Parathyroid adenoma (tissue), 2 donors: Measurements from ENCODE around the gene SHROOM3.

Experiments used
- H2AFZ ChIP-seq: fragments of 300-600 bp; sonication (generic); one replicate; pipeline ENCODE4 v1.7.0; 2017; ENCODE audit warnings: antibody characterized with exemption, mild to moderate bottlenecking
- H3K27ac ChIP-seq: fragments of 300-600 bp; sonication (generic); one replicate; pipeline ENCODE4 v1.7.0; 2017
- H3K27me3 ChIP-seq: fragments of 300-600 bp; sonication (generic); one replicate; pipeline ENCODE4 v1.7.0; 2017; ENCODE audit warnings: low read length; ENCODE audit not compliant: control insufficient read depth, insufficient read depth
- H3K36me3 ChIP-seq: fragments of 300-600 bp; sonication (generic); one replicate; pipeline ENCODE4 v1.7.0; 2017; ENCODE audit warnings: low read length; ENCODE audit not compliant: control insufficient read depth, insufficient read depth
- H3K4me1 ChIP-seq: fragments of 300-600 bp; sonication (generic); one replicate; pipeline ENCODE4 v1.7.0; 2017; ENCODE audit warnings: control low read depth
- H3K4me2 ChIP-seq: fragments of 300-600 bp; sonication (generic); one replicate; pipeline ENCODE4 v1.7.0; 2017; ENCODE audit warnings: low read length
- H3K4me3 ChIP-seq: fragments of 300-600 bp; sonication (generic); one replicate; pipeline ENCODE4 v1.7.0; 2017; ENCODE audit warnings: low read depth, low read length
- H3K79me2 ChIP-seq: fragments of 300-600 bp; sonication (generic); one replicate; pipeline ENCODE4 v1.7.0; 2017; ENCODE audit warnings: control low read depth
- H3K9ac ChIP-seq: fragments of 300-600 bp; sonication (generic); one replicate; pipeline ENCODE4 v1.7.0; 2017; ENCODE audit warnings: mild to moderate bottlenecking
- H3K9me3 ChIP-seq: fragments of 300-600 bp; sonication (generic); one replicate; pipeline ENCODE4 v1.7.0; 2017; ENCODE audit warnings: low read length; ENCODE audit not compliant: control insufficient read depth
- TF ChIP-seq, protein P1 (sequence below): fragments of 300-600 bp; sonication (generic); IDR thresholded peaks from one replicate; pipeline ENCODE4 v1.7.0; 2017; ENCODE audit warnings: antibody characterized with exemption, mild to moderate bottlenecking
- donor health status: primary hyperparathyroidism.

Gene SHROOM3

DNA sequence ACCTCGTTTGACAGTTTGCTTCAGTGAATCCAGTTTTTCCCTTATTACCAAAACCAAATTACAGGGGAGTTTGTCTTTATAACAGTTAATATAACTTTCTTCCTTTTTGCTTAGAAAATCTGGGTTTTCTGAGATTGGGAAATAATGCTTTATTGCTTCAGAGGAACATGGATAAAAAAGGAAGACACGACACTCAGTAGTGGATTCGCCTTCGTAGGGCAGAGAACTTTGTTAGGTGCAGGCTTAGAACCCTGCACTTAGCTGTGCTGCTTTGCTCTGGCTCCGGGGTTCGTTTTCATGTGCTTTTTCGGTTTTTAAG is 274.7 kb downstream of the SHROOM3 start:
- H2AFZ ChIP-seq, result no peak overlapping the region
- H3K4me2 ChIP-seq, result no peak overlapping the region
- H3K9ac ChIP-seq, result no peak overlapping the region
- no peak overlapping the region for H3K4me3 ChIP-seq
- H3K79me2 ChIP-seq, result peaks cover 5% of the 10 kb centered on the region
- TF ChIP-seq, protein P1, sequence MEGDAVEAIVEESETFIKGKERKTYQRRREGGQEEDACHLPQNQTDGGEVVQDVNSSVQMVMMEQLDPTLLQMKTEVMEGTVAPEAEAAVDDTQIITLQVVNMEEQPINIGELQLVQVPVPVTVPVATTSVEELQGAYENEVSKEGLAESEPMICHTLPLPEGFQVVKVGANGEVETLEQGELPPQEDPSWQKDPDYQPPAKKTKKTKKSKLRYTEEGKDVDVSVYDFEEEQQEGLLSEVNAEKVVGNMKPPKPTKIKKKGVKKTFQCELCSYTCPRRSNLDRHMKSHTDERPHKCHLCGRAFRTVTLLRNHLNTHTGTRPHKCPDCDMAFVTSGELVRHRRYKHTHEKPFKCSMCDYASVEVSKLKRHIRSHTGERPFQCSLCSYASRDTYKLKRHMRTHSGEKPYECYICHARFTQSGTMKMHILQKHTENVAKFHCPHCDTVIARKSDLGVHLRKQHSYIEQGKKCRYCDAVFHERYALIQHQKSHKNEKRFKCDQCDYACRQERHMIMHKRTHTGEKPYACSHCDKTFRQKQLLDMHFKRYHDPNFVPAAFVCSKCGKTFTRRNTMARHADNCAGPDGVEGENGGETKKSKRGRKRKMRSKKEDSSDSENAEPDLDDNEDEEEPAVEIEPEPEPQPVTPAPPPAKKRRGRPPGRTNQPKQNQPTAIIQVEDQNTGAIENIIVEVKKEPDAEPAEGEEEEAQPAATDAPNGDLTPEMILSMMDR, result no peak
- no peak overlapping the region for H3K27ac ChIP-seq
- H3K4me1 ChIP-seq, result no peaks in the 10 kb centered on the region
- H3K9me3 ChIP-seq, result no peaks in the 10 kb centered on the region
- no peaks in the 10 kb centered on the region for H3K27me3 ChIP-seq
- no peaks in the 10 kb centered on the region for H3K36me3 ChIP-seq

DNA sequence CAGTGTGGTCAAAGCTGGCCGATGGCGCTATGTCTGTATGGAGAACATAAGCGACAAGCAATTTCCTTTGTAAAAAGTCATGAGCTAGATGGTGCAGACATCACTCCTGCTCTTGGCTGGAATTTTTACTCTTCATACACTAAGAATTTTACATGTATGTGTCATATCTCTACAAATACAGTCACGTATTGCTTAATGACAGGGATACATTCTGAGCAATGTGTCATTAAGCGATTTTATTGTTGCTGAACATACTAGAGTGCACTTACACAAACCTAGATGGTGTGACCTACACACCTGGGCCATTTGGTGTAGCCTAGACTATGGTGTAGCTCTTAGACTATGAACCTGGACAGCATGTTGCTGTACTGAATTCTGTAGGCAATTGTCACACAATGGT is 277.5 kb downstream of the SHROOM3 start:
- Histone ChIP-seq H3K9me3 (no peaks in the 10 kb centered on the region), H3K9ac (no peak overlapping the region), H3K4me2 (no peak overlapping the region), H3K4me3 (no peak overlapping the region), H2AFZ (no peak overlapping the region), H3K36me3 (no peaks in the 10 kb centered on the region), H3K27me3 (no peaks in the 10 kb centered on the region), H3K79me2 (no peaks in the 10 kb centered on the region), H3K4me1 (no peaks in the 10 kb centered on the region), H3K27ac (no peak overlapping the region)
- TF ChIP-seq, protein P1, result no peak

DNA sequence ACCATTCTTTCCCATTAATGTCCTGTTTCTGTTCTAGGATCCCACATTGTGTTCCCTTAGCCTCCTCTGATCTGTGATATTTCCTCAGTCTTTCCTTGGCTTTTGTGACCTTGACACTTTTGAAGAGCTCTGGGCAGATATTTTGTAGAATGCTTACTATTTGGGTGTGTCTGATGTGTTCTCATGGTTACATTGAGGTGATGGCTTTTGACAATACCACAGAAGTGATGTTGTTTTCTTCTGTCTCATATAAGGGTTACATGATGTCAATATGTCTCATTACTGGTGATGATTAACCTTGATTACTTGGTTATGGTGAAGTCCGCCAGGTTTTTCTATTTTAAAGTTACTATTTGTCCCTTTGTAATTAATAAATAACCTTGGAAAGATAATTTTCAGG is 279.2 kb downstream of the SHROOM3 start:
- no peak overlapping the region for H3K9ac ChIP-seq
- peaks cover 3% of the 10 kb centered on the region for H3K4me1 ChIP-seq
- no peak overlapping the region for H3K4me2 ChIP-seq
- no peak overlapping the region for H3K4me3 ChIP-seq
- no peaks in the 10 kb centered on the region for H3K27me3 ChIP-seq
- H3K27ac ChIP-seq, result no peak overlapping the region
- no peaks in the 10 kb centered on the region for H3K36me3 ChIP-seq
- no peaks in the 10 kb centered on the region for H3K9me3 ChIP-seq
- TF ChIP-seq, protein P1, result no peak
- H2AFZ ChIP-seq, result no peak overlapping the region
- H3K79me2 ChIP-seq, result no peaks in the 10 kb centered on the region

DNA sequence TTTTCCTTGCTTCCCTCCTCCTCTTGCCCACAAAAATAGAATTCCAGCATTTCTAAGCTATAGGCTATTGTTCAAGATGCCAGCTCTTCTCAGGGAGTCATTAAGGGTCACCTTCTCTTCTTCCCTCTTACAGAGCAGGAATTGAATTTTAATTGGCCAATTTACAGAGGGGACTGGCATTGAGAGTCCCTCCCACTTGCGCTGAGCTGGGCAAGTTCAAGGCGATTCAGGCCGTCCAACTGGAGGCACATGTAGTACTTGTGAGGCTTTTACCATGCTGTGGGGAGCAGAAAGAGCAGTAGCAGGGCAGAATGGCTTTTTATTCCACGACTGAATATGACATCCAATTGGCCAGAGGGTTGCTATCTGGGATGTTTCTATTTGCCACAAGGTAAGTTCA is 281.0 kb downstream of the SHROOM3 start:
- TF ChIP-seq, protein P1, result no peak
- H3K9me3 ChIP-seq, result no peaks in the 10 kb centered on the region
- H3K4me1 ChIP-seq, result peaks cover 3% of the 10 kb centered on the region
- no peak overlapping the region for H2AFZ ChIP-seq
- no peak overlapping the region for H3K9ac ChIP-seq
- H3K27me3 ChIP-seq, result no peaks in the 10 kb centered on the region
- H3K4me3 ChIP-seq, result no peak overlapping the region
- no peak overlapping the region for H3K27ac ChIP-seq
- no peak overlapping the region for H3K4me2 ChIP-seq
- H3K36me3 ChIP-seq, result no peaks in the 10 kb centered on the region
- no peaks in the 10 kb centered on the region for H3K79me2 ChIP-seq

DNA sequence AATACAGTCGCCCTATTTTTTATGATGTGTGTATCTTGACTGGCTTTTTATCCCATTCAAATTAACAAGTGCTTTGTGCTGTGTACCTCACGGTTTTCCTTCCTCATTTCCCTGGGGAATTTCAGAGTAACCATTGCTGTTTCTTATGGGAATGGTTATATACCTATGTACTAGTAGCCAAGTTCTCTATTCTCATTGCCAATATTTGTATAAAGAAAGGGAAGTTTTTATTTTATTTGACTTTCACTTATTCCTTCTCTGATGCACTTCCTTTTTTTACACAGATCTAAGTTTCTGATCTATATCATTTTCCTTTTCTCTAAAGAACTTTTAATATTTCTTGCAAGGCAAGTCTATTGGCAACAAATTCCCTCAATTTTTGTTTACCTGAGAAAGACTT is 281.6 kb downstream of the SHROOM3 start:
- H3K4me1 ChIP-seq, result peaks cover 3% of the 10 kb centered on the region
- H3K4me3 ChIP-seq, result no peak overlapping the region
- no peak overlapping the region for H3K9ac ChIP-seq
- H3K36me3 ChIP-seq, result no peaks in the 10 kb centered on the region
- no peak overlapping the region for H2AFZ ChIP-seq
- no peak overlapping the region for H3K27ac ChIP-seq
- no peaks in the 10 kb centered on the region for H3K27me3 ChIP-seq
- no peak overlapping the region for H3K4me2 ChIP-seq
- H3K79me2 ChIP-seq, result no peaks in the 10 kb centered on the region
- TF ChIP-seq, protein P1, result no peak
- H3K9me3 ChIP-seq, result no peaks in the 10 kb centered on the region
